Measurements from ENCODE around the gene SELENOO. TPM values are rescaled to one million over a fixed set of nuclear protein-coding genes. Genes with fewer than 3 reads are reported as not detected.
"Not testable (repeated sequence)": the region's sequence is repeated elsewhere in the genome, so short reads cannot be mapped to it uniquely, and the experiment has no call there.

The SELENOO gene
- total RNA-seq, 1 experiment from 2014 or later = 25.1 TPM

DNA sequence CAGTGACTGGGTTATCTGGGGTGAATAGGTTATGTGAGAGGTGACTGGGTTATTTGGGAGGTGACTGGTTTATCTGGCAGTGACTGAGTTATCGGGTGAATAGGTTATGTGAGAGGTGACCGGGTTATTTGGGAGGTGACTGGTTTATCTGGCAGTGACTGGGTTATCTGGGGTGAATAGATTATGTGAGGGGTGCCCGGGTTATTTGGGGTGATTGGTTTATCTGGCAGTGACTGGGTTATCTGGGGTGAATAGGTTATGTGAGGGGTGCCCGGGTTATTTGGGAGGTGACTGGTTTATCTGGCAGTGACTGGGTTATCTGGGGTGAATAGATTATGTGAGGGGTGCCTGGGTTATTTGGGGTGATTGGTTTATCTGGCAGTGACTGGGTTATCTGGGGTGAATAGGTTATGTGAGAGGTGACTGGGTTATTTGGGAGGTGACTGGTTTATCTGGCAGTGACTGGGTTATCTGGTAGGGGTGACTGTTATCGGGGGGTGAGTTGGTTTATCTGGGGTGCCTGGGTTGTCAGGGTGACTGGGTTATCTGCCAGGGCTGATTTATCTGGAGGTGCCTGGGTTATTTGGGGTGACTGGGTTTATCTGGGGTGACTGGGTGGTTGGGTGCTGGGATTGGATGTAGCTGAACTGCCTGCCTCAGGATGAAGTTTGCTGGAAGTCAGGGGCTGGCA is 32.2 kb upstream of the SELENOO start:
- H3K36me3 ChIP-seq; H3K9me3 ChIP-seq (replicated peaks); H3K27ac ChIP-seq; H3K4me3 ChIP-seq; H3K4me1 ChIP-seq (replicated peaks); DNase-seq (ENCODE audit: low read depth in 1 of 2, low spot score in 2 of 2): not testable (repeated sequence)
- peaks cover 11% of the 10 kb centered on the region; the same call in 1 of the 2 replicates for H3K27me3 ChIP-seq (replicated peaks)

DNA sequence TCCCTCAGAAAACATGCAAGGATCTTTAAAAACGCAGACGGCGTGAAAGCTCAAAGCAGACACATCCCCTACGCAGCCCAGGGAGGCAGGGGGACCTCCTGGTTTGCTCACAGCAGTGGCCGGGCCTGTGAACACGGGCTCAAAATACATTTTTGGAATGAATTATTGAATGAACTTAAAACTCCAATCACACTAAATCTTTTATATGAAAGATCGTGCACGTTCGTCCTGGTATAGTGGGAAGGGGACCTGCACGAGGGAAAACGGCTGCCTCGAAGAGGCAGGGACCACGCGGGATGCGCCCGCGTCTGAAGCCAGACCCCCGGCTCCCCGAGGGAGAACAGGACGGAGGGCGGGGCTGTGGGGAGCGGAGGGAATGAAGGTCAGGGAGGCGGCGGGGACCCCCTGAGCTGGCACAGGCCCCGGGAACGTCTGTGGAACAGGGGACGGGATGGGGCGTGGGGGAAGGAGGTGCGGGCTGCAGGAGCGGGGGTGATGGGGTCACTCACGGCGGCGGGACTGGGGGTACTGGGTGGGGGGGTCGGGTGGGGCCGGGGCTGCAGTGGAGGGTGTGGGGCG is 31.5 kb upstream of the SELENOO start:
- H3K27ac ChIP-seq = no peak overlapping the region
- no peaks in the 10 kb centered on the region for H3K36me3 ChIP-seq
- H3K4me1 ChIP-seq (replicated peaks) = peaks cover 3% of the 10 kb centered on the region; the same call in 1 of the 2 replicates
- no peak for DNase-seq (ENCODE audit: low read depth in 1 of 2, low spot score in 2 of 2)
- H3K9me3 ChIP-seq (replicated peaks) = no peaks in the 10 kb centered on the region
- H3K4me3 ChIP-seq = peak overlapping the region; percentile 34
- H3K27me3 ChIP-seq (replicated peaks) = peaks cover 11% of the 10 kb centered on the region; the same call in 1 of the 2 replicates

DNA sequence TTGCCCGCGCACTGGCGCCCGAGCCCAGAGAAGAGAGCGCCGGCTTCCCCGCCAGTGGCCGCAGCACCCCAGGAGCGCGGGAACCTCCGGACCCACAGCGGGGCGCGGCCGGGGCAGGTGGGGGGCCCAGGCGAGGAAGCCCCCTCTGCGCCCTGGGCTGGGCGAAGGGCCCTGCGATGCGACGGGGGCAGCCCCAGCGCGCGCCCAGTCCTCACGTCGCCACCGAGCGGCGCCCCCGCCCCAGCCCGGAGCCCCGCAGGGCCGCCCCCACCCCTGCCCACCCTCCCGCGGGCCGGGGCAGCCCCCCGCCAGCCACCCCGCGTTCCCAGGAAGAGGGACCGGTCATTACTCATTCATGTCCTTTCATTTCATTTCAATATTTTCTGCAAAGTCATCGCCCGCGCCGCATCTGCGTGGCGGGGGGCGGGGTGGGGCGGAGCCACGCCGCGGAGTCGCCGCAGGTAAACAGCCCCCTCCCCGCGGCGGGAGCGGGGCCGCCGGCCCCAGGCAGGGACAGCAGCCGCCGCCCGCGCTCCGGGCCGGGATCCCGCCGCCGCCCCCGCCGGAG is 31.0 kb upstream of the SELENOO start:
- Histone ChIP-seq H3K27ac (no peak overlapping the region), H3K9me3 (replicated peaks) (no peaks in the 10 kb centered on the region), H3K27me3 (replicated peaks) (peaks cover 11% of the 10 kb centered on the region; the same call in 1 of the 2 replicates), H3K4me3 (peak overlapping the region; percentile 34), H3K4me1 (replicated peaks) (peaks cover 3% of the 10 kb centered on the region; the same call in 1 of the 2 replicates), H3K36me3 (no peaks in the 10 kb centered on the region)
- DNase-seq (ENCODE audit: low read depth in 1 of 2, low spot score in 2 of 2) = no peak

DNA sequence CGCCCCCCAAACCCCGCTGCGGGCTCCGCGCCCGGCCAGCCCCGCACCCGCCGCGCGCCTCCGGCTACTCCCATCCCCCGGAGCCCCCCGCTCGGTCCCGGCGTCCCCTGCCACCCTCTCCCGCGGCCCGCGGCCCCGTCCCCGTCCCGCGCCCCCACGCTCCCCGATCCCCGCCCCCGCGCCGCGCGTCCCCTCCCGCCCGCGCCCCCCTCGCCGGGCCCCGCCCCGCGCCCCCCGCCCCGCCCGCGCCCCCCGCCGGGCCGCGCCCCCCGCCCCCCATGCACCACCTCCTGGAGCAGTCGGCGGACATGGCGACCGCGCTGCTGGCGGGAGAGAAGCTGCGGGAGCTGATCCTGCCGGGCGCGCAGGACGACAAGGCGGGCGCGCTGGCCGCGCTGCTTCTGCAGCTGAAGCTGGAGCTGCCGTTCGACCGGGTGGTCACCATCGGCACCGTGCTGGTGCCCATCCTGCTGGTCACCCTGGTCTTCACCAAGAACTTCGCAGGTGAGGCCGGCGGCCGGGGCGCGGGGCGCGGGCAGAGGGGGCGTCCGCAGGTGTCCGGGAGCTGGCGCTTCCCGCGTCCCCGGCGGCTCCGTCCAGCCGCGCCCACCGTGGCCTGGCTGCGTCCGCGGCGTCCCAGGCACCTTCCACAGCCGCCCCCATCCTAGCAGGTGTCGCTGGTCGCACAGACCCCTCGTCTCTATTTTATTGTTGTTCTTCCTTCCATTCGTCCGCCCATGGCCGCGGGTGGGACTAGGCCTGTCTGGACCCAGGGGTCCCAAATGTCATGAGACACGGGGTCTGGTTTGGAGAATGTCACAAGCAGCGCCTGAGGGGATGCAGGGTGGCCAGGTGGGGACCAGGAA is 30.1 kb upstream of the SELENOO start, which contains the start of gene PANX2:
Gene PANX2 (plus strand): TSS at position 279 of the 866 bp plus-strand sequence. CDS start 0 bp downstream, at position 279.
- peaks cover 3% of the 10 kb centered on the region; the same call in 1 of the 2 replicates for H3K4me1 ChIP-seq (replicated peaks)
- no peak for DNase-seq (ENCODE audit: low read depth in 1 of 2, low spot score in 2 of 2)
- H3K9me3 ChIP-seq (replicated peaks) = no peaks in the 10 kb centered on the region
- no peak within 1 kb of the TSS for H3K27ac ChIP-seq
- H3K36me3 ChIP-seq = no peaks in the 10 kb centered on the region
- peaks cover 11% of the 10 kb centered on the region; the same call in 1 of the 2 replicates for H3K27me3 ChIP-seq (replicated peaks)
- peak within 1 kb of the TSS; percentile 34 for H3K4me3 ChIP-seq

- Histone ChIP-seq H3K36me3 (no peaks in the 10 kb centered on the region), H3K27ac (no peak overlapping the region), H3K4me3 (no peak overlapping the region), H3K9me3 (replicated peaks) (no peaks in the 10 kb centered on the region), H3K4me1 (replicated peaks) (peaks cover 3% of the 10 kb centered on the region; the same call in 1 of the 2 replicates), H3K27me3 (replicated peaks) (peaks cover 11% of the 10 kb centered on the region; the same call in 1 of the 2 replicates)
- no peak for DNase-seq (ENCODE audit: low read depth in 1 of 2, low spot score in 2 of 2)
These were observed 29.4 kb upstream of the SELENOO start for GRCh38 chr22:50171319-50171964.

- H3K4me1 ChIP-seq (replicated peaks) = peaks cover 3% of the 10 kb centered on the region; the same call in 1 of the 2 replicates
- no peak for DNase-seq (ENCODE audit: low read depth in 1 of 2, low spot score in 2 of 2)
These were observed 28.8 kb upstream of the SELENOO start for GRCh38 chr22:50171965-50172421.

GRCh38 chr22:50173311-50173982 is 27.4 kb upstream of the SELENOO start:
- H3K4me3 ChIP-seq = no peak overlapping the region
- no peak overlapping the region for H3K27ac ChIP-seq
- no peaks in the 10 kb centered on the region for H3K9me3 ChIP-seq (replicated peaks)
- H3K4me1 ChIP-seq (replicated peaks) = peaks cover 3% of the 10 kb centered on the region; the same call in 1 of the 2 replicates
- no peak for DNase-seq (ENCODE audit: low read depth in 1 of 2, low spot score in 2 of 2)
- peaks cover 11% of the 10 kb centered on the region; the same call in 1 of the 2 replicates for H3K27me3 ChIP-seq (replicated peaks)
- no peaks in the 10 kb centered on the region for H3K36me3 ChIP-seq

More at GRCh38 chr22:50171965-50172421, 28.8 kb upstream of the SELENOO start:
- Histone ChIP-seq H3K4me3 (no peak overlapping the region), H3K36me3 (no peaks in the 10 kb centered on the region), H3K9me3 (replicated peaks) (no peaks in the 10 kb centered on the region), H3K27ac (no peak overlapping the region), H3K27me3 (replicated peaks) (peaks cover 11% of the 10 kb centered on the region; the same call in 1 of the 2 replicates)

- peaks cover 3% of the 10 kb centered on the region; the same call in 1 of the 2 replicates for H3K4me1 ChIP-seq (replicated peaks)
- no peak for DNase-seq (ENCODE audit: low read depth in 1 of 2, low spot score in 2 of 2)
- H3K4me3 ChIP-seq = no peak overlapping the region
- H3K36me3 ChIP-seq = no peaks in the 10 kb centered on the region
- H3K27ac ChIP-seq = no peak overlapping the region
- H3K27me3 ChIP-seq (replicated peaks) = peaks cover 9% of the 10 kb centered on the region; the same call in 1 of the 2 replicates
- no peaks in the 10 kb centered on the region for H3K9me3 ChIP-seq (replicated peaks)
These were observed 26.8 kb upstream of the SELENOO start for GRCh38 chr22:50173983-50174355.

DNA sequence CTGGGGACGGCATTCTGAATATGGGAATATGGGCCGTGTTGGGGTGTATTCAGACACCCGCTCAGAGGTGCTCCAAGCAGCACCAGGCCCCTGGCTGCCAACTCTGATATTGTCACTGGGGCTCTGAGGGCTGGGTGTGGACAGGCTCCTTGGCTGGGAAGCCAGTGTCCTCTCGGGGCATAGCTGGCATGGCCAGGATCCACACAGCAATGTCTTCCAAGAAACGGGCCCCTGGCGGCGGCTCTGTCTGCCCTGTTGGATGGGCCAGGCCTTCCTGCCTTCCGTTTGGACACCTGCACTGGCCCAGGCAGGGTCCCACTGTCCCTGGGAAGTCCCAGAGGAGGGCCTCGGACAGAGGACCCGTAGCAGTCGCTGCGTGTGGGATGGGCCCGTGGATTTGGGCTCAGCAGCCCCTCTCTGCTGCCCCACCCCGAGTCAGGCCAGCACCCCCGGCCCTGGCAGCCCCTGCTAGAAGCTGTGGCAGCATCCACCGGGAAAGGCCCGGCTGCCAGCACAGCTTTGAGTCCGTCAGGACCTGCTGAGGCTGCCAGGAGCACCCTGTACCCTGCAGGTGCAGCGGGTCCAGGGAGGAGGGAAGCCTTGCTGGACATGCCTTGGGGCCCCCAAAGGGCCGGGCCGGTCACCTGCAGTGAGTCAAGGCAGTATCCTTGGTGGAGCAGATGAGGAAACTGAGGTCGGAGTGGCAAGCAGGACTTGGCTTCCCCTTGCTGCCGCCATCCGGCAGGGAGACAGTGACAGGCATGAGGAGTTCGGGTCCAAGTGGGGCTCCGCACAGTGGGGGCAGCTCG is 26.2 kb upstream of the SELENOO start:
- Histone ChIP-seq H3K36me3 (no peaks in the 10 kb centered on the region), H3K4me1 (replicated peaks) (peaks cover 3% of the 10 kb centered on the region; the same call in 1 of the 2 replicates), H3K27ac (no peak overlapping the region), H3K4me3 (no peak overlapping the region), H3K9me3 (replicated peaks) (no peaks in the 10 kb centered on the region), H3K27me3 (replicated peaks) (peaks cover 5% of the 10 kb centered on the region; the same call in 1 of the 2 replicates)
- DNase-seq (ENCODE audit: low read depth in 1 of 2, low spot score in 2 of 2) = no peak

GRCh38 chr22:50175191-50175461 is 25.7 kb upstream of the SELENOO start:
- Histone ChIP-seq H3K27ac (no peak overlapping the region), H3K27me3 (replicated peaks) (peaks cover 5% of the 10 kb centered on the region; the same call in 1 of the 2 replicates), H3K4me3 (no peak overlapping the region), H3K4me1 (replicated peaks) (peaks cover 3% of the 10 kb centered on the region; the same call in 1 of the 2 replicates), H3K36me3 (no peaks in the 10 kb centered on the region), H3K9me3 (replicated peaks) (no peaks in the 10 kb centered on the region)
- no peak for DNase-seq (ENCODE audit: low read depth in 1 of 2, low spot score in 2 of 2)

DNA sequence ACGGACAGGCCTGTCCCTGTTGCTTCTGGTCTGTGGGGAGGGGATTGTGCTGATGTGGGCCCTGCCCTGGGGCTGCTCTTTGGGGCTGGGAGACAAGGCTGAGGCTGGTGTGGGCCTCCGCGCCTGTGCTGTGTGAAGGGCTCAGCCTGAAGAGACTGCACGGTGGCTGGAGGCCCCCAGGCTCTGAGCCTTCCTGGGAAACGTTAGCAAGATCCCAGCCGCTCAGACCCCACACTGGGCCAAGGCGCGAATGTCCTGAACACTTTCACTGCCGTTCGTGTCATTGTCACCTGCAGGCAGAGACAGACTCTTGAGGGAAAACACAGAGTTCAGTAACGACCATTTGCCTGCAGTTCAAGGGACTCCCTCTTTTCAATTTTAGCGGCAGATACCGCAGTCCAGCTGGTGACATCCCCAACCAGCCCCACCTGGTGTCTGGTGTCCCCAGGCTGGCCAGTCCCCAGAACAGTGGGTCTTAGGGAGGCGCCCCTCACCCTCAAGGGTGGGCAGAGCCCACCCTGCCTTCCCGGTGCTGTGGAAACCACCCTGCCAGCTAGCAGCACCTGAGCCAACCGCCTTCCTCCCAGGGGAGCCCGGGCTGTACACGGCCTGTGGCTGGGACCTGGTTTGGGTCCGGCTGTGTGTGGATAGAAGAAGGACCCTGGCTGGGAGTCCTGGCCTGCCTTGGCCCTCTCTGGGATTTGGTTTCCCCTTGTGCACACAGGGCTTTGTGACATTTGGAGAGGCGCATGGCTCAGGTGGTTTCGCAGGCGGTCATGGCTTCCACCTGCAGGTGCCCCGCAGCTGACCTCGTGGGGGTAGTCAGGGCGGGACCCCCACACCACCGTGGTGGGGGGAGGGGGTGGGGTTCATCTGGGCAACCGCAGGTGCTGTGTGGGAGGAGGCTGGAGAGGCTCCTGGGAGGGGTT is 24.6 kb upstream of the SELENOO start:
- no peak for DNase-seq (ENCODE audit: low read depth in 1 of 2, low spot score in 2 of 2)
- H3K27ac ChIP-seq = no peak overlapping the region
- H3K4me3 ChIP-seq = no peak overlapping the region
- no peaks in the 10 kb centered on the region; the same call in 1 of the 2 replicates for H3K27me3 ChIP-seq (replicated peaks)
- no peaks in the 10 kb centered on the region for H3K4me1 ChIP-seq (replicated peaks)
- no peaks in the 10 kb centered on the region for H3K9me3 ChIP-seq (replicated peaks)
- H3K36me3 ChIP-seq = no peaks in the 10 kb centered on the region
